ENCODE data around the gene MRPL47. TPM values are rescaled to one million over a fixed set of nuclear protein-coding genes. Genes with fewer than 3 reads are reported as not detected.

MRPL47 gene
- total and polyA plus RNA-seq, 2 of the 13 experiments (the other 11 are each of a cell fraction or from before 2014, with no cell fraction given): 36.1 to 83.8 TPM

DNA sequence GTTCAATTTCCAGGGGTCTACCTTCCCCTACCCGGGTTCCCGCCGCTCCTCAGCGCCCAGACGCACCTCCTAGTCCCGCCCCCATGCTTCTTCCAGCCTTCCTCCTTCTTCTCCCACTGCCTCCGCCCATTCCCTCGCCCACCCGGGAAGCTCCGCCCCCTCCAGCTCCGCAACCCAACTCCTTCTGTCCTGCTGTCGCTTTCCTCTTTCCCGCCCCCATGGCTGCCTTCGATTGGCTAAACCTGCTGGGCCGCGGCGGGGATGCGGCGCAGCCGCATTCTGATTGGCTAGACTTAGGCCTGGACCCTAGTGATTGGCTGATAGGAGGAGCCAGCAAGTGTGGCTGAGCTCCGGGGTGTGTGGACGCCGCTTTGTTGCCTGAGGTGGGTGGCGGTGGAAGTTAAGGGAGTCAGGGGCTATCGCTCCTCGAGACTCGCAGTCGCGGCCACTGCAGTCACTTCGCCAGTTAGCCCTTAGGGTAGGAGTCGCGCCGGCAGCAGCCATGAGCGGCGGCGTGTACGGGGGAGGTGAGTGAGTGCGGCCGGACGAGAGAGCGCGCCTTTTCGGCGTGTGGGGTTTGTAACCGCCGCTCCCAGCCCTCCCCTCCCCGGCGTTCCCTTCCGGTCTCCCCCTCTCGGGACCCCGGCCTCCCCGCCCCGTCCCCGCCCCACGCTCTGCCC, 41.7 kb downstream of the MRPL47 start, which contains the start of gene ACTL6A (continued):
- TF ChIP-seq, protein P1, sequence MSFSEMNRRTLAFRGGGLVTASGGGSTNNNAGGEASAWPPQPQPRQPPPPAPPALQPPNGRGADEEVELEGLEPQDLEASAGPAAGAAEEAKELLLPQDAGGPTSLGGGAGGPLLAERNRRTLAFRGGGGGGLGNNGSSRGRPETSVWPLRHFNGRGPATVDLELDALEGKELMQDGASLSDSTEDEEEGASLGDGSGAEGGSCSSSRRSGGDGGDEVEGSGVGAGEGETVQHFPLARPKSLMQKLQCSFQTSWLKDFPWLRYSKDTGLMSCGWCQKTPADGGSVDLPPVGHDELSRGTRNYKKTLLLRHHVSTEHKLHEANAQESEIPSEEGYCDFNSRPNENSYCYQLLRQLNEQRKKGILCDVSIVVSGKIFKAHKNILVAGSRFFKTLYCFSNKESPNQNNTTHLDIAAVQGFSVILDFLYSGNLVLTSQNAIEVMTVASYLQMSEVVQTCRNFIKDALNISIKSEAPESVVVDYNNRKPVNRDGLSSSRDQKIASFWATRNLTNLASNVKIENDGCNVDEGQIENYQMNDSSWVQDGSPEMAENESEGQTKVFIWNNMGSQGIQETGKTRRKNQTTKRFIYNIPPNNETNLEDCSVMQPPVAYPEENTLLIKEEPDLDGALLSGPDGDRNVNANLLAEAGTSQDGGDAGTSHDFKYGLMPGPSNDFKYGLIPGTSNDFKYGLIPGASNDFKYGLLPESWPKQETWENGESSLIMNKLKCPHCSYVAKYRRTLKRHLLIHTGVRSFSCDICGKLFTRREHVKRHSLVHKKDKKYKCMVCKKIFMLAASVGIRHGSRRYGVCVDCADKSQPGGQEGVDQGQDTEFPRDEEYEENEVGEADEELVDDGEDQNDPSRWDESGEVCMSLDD (CRISPR knock-in tag; IDR thresholded peaks at IDR 0.05; ENCODE audit: borderline replicate concordance): no peak
- no peak; the same call in 1 of the 2 replicates for TF ChIP-seq NRL (CRISPR knock-in tag; IDR thresholded peaks at IDR 0.05; ENCODE audit: borderline replicate concordance)
- no peak for TF ChIP-seq ZNF776 (CRISPR knock-in tag; IDR thresholded peaks at IDR 0.05)
- no peak for TF ChIP-seq ZNF572 (CRISPR knock-in tag; IDR thresholded peaks at IDR 0.05)
- no peak for TF ChIP-seq SP1 (IDR thresholded peaks at IDR 0.05)
- peak; percentile 73 for TF ChIP-seq SP1 (CRISPR knock-in tag; IDR thresholded peaks at IDR 0.05)
- TF ChIP-seq GABPA (IDR thresholded peaks at IDR 0.05; ENCODE audit: low read depth, low read length): peak; percentile 43
- peak; percentile 81 for TF ChIP-seq GABPA (CRISPR knock-in tag; IDR thresholded peaks at IDR 0.05; ENCODE audit: low read depth)
- no peak for TF ChIP-seq CENPT (CRISPR knock-in tag; IDR thresholded peaks at IDR 0.05; ENCODE audit: low read depth)
- TF ChIP-seq, protein P2, sequence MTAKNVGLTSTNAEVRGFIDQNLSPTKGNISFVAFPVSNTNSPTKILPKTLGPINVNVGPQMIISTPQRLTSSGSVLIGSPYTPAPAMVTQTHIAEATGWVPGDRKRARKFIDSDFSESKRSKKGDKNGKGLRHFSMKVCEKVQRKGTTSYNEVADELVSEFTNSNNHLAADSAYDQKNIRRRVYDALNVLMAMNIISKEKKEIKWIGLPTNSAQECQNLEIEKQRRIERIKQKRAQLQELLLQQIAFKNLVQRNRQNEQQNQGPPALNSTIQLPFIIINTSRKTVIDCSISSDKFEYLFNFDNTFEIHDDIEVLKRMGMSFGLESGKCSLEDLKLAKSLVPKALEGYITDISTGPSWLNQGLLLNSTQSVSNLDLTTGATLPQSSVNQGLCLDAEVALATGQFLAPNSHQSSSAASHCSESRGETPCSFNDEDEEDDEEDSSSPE (CRISPR knock-in tag; IDR thresholded peaks at IDR 0.05): peak; percentile 90
- peak; percentile 60 for TF ChIP-seq ISL2 (CRISPR knock-in tag; IDR thresholded peaks at IDR 0.05)
- TF ChIP-seq EEA1 (CRISPR knock-in tag; IDR thresholded peaks at IDR 0.05; ENCODE audit: borderline replicate concordance): no peak
- no peak for TF ChIP-seq IKZF4 (CRISPR knock-in tag; IDR thresholded peaks at IDR 0.05; ENCODE audit: borderline replicate concordance, low read depth, not compliant biosample characterization)
- TF ChIP-seq PHF20 (CRISPR knock-in tag; IDR thresholded peaks at IDR 0.05): peak; percentile 78
- TF ChIP-seq ZNF20 (CRISPR knock-in tag; IDR thresholded peaks at IDR 0.05): no peak
- no peak for TF ChIP-seq ZNF570 (CRISPR knock-in tag; IDR thresholded peaks at IDR 0.05; ENCODE audit: borderline replicate concordance)
- TF ChIP-seq, protein P3, sequence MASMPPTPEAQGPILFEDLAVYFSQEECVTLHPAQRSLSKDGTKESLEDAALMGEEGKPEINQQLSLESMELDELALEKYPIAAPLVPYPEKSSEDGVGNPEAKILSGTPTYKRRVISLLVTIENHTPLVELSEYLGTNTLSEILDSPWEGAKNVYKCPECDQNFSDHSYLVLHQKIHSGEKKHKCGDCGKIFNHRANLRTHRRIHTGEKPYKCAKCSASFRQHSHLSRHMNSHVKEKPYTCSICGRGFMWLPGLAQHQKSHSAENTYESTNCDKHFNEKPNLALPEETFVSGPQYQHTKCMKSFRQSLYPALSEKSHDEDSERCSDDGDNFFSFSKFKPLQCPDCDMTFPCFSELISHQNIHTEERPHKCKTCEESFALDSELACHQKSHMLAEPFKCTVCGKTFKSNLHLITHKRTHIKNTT (CRISPR knock-in tag; IDR thresholded peaks at IDR 0.05): no peak
- TF ChIP-seq, protein P4, sequence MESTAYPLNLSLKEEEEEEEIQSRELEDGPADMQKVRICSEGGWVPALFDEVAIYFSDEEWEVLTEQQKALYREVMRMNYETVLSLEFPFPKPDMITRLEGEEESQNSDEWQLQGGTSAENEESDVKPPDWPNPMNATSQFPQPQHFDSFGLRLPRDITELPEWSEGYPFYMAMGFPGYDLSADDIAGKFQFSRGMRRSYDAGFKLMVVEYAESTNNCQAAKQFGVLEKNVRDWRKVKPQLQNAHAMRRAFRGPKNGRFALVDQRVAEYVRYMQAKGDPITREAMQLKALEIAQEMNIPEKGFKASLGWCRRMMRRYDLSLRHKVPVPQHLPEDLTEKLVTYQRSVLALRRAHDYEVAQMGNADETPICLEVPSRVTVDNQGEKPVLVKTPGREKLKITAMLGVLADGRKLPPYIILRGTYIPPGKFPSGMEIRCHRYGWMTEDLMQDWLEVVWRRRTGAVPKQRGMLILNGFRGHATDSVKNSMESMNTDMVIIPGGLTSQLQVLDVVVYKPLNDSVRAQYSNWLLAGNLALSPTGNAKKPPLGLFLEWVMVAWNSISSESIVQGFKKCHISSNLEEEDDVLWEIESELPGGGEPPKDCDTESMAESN (CRISPR knock-in tag; conservative IDR thresholded peaks at IDR 0.05): peak; percentile 65; the same call in 1 of the 2 replicates
- TF ChIP-seq ZNF274 (CRISPR knock-in tag; IDR thresholded peaks at IDR 0.05): 0 out of 2 replicates have a peak, but pooled peaks have one; percentile 39
- no peak for TF ChIP-seq SNAPC2 (CRISPR knock-in tag; IDR thresholded peaks at IDR 0.05)
- TF ChIP-seq ZNF263 (CRISPR knock-in tag; IDR thresholded peaks at IDR 0.05): no peak
- TF ChIP-seq SOX6 (IDR thresholded peaks at IDR 0.05): no peak
- TF ChIP-seq SOX6 (CRISPR knock-in tag; IDR thresholded peaks at IDR 0.05): peak; percentile 51; the same call in 1 of the 2 replicates
